T-helper 2 cell treated with Interferon-gamma antibody and Interleukin-4, amounts not matched to agents 5 μg/mL and 100 μg/mL, for 36 hours (primary cell): ENCODE measurements around the gene NCR3LG1.

ENCODE experiments used
- DNase-seq: peaks from one replicate; pipeline ENCODE4 v3.0.0; 2021; ENCODE audit warnings: low spot score
- H3K27ac Mint-ChIP-seq: one replicate; pipeline ENCODE4 v1.8.0; 2021; ENCODE audit warnings: mild to moderate bottlenecking, mixed read lengths
- H3K27me3 Mint-ChIP-seq: one replicate; pipeline ENCODE4 v1.8.0; 2021; ENCODE audit warnings: low read depth, mixed read lengths
- H3K36me3 Mint-ChIP-seq: one replicate; pipeline ENCODE4 v1.8.0; 2021; ENCODE audit warnings: low read depth, mixed read lengths
- H3K4me1 Mint-ChIP-seq: one replicate; pipeline ENCODE4 v1.8.0; 2021; ENCODE audit warnings: low read depth, mixed read lengths
- H3K4me3 Mint-ChIP-seq: one replicate; pipeline ENCODE4 v1.8.0; 2022; ENCODE audit warnings: mild to moderate bottlenecking, moderate library complexity, mixed read lengths
- H3K9me3 Mint-ChIP-seq: one replicate; pipeline ENCODE4 v1.8.0; 2021; ENCODE audit warnings: mixed read lengths

NCR3LG1 gene

GRCh38 chr11:17382046-17382728, 30.6 kb downstream of the NCR3LG1 start:
- Mint-ChIP-seq H3K36me3 (no peaks in the 10 kb centered on the region), H3K27me3 (no peaks in the 10 kb centered on the region), H3K4me1 (no peaks in the 10 kb centered on the region), H3K4me3 (no peak overlapping the region), H3K27ac (no peak overlapping the region), H3K9me3 (no peaks in the 10 kb centered on the region)
- no peak for DNase-seq

- Mint-ChIP-seq H3K27me3 (peaks cover 6% of the 10 kb centered on the region), H3K4me3 (no peak overlapping the region), H3K4me1 (no peaks in the 10 kb centered on the region), H3K9me3 (no peaks in the 10 kb centered on the region), H3K36me3 (no peaks in the 10 kb centered on the region), H3K27ac (no peak overlapping the region)
- no peak for DNase-seq
These were observed 31.9 kb downstream of the NCR3LG1 start for GRCh38 chr11:17383461-17383860.

GRCh38 chr11:17384002-17384511, 32.5 kb downstream of the NCR3LG1 start:
- H3K9me3 Mint-ChIP-seq, result no peaks in the 10 kb centered on the region
- H3K36me3 Mint-ChIP-seq, result no peaks in the 10 kb centered on the region
- no peak overlapping the region for H3K4me3 Mint-ChIP-seq
- peaks cover 9% of the 10 kb centered on the region for H3K27me3 Mint-ChIP-seq
- H3K27ac Mint-ChIP-seq, result no peak overlapping the region
- DNase-seq, result peak; percentile 63
- H3K4me1 Mint-ChIP-seq, result peaks cover 1% of the 10 kb centered on the region

DNA sequence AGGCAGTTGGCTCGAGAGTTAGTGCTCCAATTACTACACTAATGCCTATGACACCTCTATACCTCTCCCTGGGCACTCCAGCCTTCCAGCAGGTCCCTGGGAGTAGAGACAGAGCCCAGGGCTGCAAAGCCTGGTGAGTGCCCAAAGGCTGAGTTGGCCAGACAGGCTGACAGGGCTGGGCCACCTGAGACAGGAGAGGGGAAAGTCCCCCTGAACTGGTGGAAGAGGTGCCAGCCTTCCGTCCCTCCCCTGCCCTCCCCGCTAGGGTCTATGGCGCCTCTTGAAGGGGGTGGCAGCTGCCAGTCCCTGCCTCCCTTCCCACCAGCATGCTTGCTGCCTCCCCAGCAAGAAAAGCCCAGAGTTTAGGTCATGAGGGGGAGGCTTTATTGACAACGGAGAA, 33.9 kb downstream of the NCR3LG1 start:
- Mint-ChIP-seq H3K27ac (no peak overlapping the region), H3K4me1 (peaks cover 1% of the 10 kb centered on the region), H3K36me3 (no peaks in the 10 kb centered on the region), H3K27me3 (peaks cover 15% of the 10 kb centered on the region), H3K9me3 (no peaks in the 10 kb centered on the region), H3K4me3 (no peak overlapping the region)
- no peak for DNase-seq

GRCh38 chr11:17385926-17386325, 34.3 kb downstream of the NCR3LG1 start:
- H3K4me3 Mint-ChIP-seq, result no peak overlapping the region
- no peak overlapping the region for H3K27ac Mint-ChIP-seq
- H3K36me3 Mint-ChIP-seq, result no peaks in the 10 kb centered on the region
- peaks cover 1% of the 10 kb centered on the region for H3K4me1 Mint-ChIP-seq
- H3K27me3 Mint-ChIP-seq, result peaks cover 16% of the 10 kb centered on the region
- H3K9me3 Mint-ChIP-seq, result no peaks in the 10 kb centered on the region
- DNase-seq, result no peak

GRCh38 chr11:17386331-17387084, 34.9 kb downstream of the NCR3LG1 start:
- Mint-ChIP-seq H3K27me3 (peaks cover 22% of the 10 kb centered on the region), H3K4me3 (no peak overlapping the region), H3K9me3 (no peaks in the 10 kb centered on the region), H3K27ac (no peak overlapping the region), H3K4me1 (peaks cover 1% of the 10 kb centered on the region), H3K36me3 (no peaks in the 10 kb centered on the region)
- peak; percentile 32 for DNase-seq

DNA sequence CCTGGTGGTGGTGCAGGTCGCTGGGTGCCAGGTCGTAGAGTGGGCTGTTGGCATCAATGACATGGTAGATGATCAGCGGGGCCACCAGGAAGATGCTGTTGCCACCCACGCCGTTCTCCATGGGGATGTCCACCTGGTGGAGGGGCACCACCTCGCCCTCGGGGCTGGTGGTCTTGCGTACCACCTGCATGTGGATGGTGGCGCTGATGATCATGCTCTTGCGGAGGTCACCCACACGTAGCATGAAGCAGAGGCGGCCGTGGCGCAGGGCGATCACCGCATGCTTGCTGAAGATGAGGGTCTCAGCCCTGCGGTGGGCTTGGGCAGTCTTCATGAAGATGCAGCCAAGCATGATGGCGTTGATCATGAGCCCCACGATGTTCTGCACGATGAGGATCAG, 35.7 kb downstream of the NCR3LG1 start:
- Mint-ChIP-seq H3K4me1 (peaks cover 1% of the 10 kb centered on the region), H3K27ac (no peak overlapping the region), H3K36me3 (no peaks in the 10 kb centered on the region), H3K27me3 (peaks cover 22% of the 10 kb centered on the region), H3K4me3 (peak overlapping the region; percentile 60), H3K9me3 (no peaks in the 10 kb centered on the region)
- DNase-seq, result no peak

- H3K27me3 Mint-ChIP-seq, result peaks cover 22% of the 10 kb centered on the region
- H3K27ac Mint-ChIP-seq, result no peak overlapping the region
- peaks cover 1% of the 10 kb centered on the region for H3K4me1 Mint-ChIP-seq
- DNase-seq, result no peak
- H3K4me3 Mint-ChIP-seq, result peak overlapping the region; percentile 67
- H3K9me3 Mint-ChIP-seq, result no peaks in the 10 kb centered on the region
- no peaks in the 10 kb centered on the region for H3K36me3 Mint-ChIP-seq
These were observed 36.2 kb downstream of the NCR3LG1 start for GRCh38 chr11:17387811-17388210.

GRCh38 chr11:17388609-17389210, 37.1 kb downstream of the NCR3LG1 start, which contains the start of gene KCNJ11:
KCNJ11 (minus strand) TSS chr11:17388659; CDS start chr11:17388091, 568 bp downstream.
- H3K36me3 Mint-ChIP-seq, result no peaks in the 10 kb centered on the region
- H3K9me3 Mint-ChIP-seq, result no peaks in the 10 kb centered on the region
- H3K27ac Mint-ChIP-seq, result peak within 1 kb of the TSS; percentile 31
- no peak for DNase-seq
- peaks cover 1% of the 10 kb centered on the region for H3K4me1 Mint-ChIP-seq
- peak within 1 kb of the TSS; percentile 70 for H3K4me3 Mint-ChIP-seq
- peaks cover 22% of the 10 kb centered on the region for H3K27me3 Mint-ChIP-seq

DNA sequence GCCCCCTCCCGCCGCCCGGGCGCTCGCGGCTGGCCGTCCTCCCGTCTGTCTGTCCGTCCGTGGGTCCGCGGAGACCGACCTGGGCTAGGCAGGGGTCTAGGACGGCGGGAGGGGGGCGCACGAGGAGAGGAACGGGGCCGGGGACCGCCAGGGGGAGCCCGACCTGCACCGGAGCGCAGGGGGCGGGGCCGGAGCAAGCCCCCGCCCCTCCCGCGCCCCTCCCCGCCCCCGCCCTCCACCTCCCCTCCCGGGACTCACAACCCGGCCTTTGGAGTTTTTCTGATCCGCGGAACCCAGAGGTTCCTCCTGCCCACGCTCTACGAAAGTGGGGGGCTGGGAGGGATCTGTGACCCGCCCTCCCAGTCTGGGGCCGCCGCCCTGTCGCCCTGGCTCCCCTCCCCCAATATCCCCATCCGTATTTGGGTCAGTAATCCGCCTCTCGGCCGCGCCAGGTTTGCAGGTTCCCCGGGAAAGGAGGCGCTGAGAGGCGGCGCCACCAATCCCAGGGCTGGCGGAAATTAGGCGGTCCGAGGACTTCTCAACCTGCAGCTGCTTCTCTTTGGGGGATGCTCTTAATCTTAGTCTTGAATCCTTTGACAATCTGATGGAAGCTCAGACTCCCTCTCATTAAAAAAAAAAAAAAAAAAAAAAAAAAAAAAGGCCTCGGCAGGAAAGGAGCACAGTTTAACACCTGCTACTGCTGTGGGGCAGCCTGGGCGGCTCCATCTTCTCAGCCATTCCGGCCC, 37.8 kb downstream of the NCR3LG1 start:
- Mint-ChIP-seq H3K4me1 (peaks cover 1% of the 10 kb centered on the region), H3K36me3 (no peaks in the 10 kb centered on the region), H3K27me3 (peaks cover 22% of the 10 kb centered on the region), H3K27ac (peak overlapping the region; percentile 31), H3K9me3 (no peaks in the 10 kb centered on the region), H3K4me3 (peak overlapping the region; percentile 70)
- peak; percentile 72 for DNase-seq

DNA sequence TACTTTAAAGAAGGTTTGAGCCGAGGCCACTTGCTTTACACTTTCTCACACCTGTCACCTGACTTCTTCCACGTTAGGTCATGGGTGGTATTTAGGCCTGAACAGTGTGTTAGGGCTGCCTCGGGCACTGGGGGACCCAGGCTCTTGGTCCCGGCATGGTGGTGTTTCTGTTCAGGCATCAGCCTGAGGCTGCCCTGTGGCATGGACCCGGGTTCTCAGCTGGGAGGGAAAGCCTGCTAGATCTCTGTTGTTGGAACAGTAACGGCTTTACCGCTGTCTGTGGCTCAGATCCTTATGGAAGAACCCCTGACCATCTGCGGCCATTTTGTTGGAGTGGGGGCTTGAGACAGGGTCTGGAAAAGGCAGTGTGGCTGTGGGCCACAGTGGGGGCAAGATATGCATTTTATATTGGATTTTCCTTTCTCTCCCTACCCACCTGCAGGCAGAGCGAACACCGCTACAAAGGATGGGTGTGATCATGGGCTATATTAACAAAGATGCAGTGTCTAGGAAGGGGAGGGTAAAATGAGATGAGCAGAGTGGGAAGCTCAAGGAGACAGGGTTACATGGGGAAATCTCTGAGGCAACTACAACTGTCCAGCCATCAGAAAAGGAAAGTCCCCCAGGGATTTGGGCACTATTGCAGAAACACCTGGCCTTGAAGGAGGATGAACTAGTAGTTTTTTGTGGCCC, 38.5 kb downstream of the NCR3LG1 start:
- H3K4me3 Mint-ChIP-seq, result peak overlapping the region; percentile 70
- H3K9me3 Mint-ChIP-seq, result no peaks in the 10 kb centered on the region
- no peaks in the 10 kb centered on the region for H3K36me3 Mint-ChIP-seq
- DNase-seq, result no peak
- peaks cover 22% of the 10 kb centered on the region for H3K27me3 Mint-ChIP-seq
- H3K4me1 Mint-ChIP-seq, result peaks cover 1% of the 10 kb centered on the region
- H3K27ac Mint-ChIP-seq, result no peak overlapping the region

- H3K27me3 Mint-ChIP-seq, result peaks cover 22% of the 10 kb centered on the region
- peaks cover 1% of the 10 kb centered on the region for H3K4me1 Mint-ChIP-seq
- H3K36me3 Mint-ChIP-seq, result no peaks in the 10 kb centered on the region
- no peak overlapping the region for H3K27ac Mint-ChIP-seq
- H3K4me3 Mint-ChIP-seq, result no peak overlapping the region
- no peaks in the 10 kb centered on the region for H3K9me3 Mint-ChIP-seq
- DNase-seq, result no peak
These were observed 40.1 kb downstream of the NCR3LG1 start for GRCh38 chr11:17391493-17392355.
